ENCODE results near the gene AUNIP.

Gene AUNIP

GRCh38 chr1:25837262-25837875 is 21.9 kb downstream of the AUNIP start:
- Histone ChIP-seq H3K36me3 (ENCODE audit: insufficient read depth, low read length) (peaks cover 44% of the 10 kb centered on the region), H3K9me3 (ENCODE audit: low read length) (no peaks in the 10 kb centered on the region), H2AFZ (ENCODE audit: low read length) (no peak overlapping the region), H3K9ac (ENCODE audit: low read length) (no peak overlapping the region), H3K27me3 (ENCODE audit: insufficient read depth, low read length) (no peaks in the 10 kb centered on the region), H3K4me3 (ENCODE audit: low read depth, low read length, poor library complexity, severe bottlenecking) (no peak overlapping the region), H3K27ac (ENCODE audit: low read depth, low read length, poor library complexity, severe bottlenecking) (no peak overlapping the region), H3F3A (ENCODE audit: insufficient read depth, low read length) (no peaks in the 10 kb centered on the region), H4K20me1 (ENCODE audit: insufficient read depth, low read length) (no peaks in the 10 kb centered on the region), H3K79me2 (ENCODE audit: insufficient read depth, low read length) (no peaks in the 10 kb centered on the region), H3K4me2 (ENCODE audit: low read length) (no peak overlapping the region), H3K9me2 (ENCODE audit: low read depth, low read length) (no peaks in the 10 kb centered on the region), H3K4me1 (ENCODE audit: insufficient read depth, low read length, severe bottlenecking) (peaks cover 5% of the 10 kb centered on the region)
- peak; percentile 71 for TF ChIP-seq CTCF (IDR thresholded peaks at IDR 0.05; ENCODE audit: low read length)
- TF ChIP-seq EZH2 (IDR thresholded peaks at IDR 0.05; ENCODE audit: borderline replicate concordance, low read length): no peak

DNA sequence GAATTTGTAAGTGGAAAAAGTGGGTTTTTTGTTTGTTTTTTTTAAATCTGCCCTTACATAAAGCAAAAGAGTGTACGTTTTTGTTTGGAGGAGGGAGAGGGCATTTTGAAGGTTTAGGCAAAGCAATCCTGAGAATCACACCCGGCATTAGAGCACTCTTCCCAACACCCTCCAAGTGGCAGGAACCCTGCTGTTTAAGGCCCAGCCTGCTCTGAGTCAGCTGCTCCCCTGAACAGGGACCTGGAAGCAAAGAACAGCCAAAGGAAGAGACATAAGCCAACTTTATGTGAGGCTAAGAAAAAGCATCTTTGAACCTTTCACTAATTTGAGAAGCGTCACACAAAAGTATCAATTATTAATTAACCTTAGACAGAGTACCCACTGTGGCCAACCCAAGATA is 22.6 kb downstream of the AUNIP start:
- H3K27me3 ChIP-seq (ENCODE audit: insufficient read depth, low read length): no peaks in the 10 kb centered on the region
- H3K27ac ChIP-seq (ENCODE audit: low read depth, low read length, poor library complexity, severe bottlenecking): no peak overlapping the region
- TF ChIP-seq CTCF (IDR thresholded peaks at IDR 0.05; ENCODE audit: low read length) (no peak), EZH2 (IDR thresholded peaks at IDR 0.05; ENCODE audit: borderline replicate concordance, low read length) (no peak)
- H4K20me1 ChIP-seq (ENCODE audit: insufficient read depth, low read length): no peaks in the 10 kb centered on the region
- no peaks in the 10 kb centered on the region for H3K4me1 ChIP-seq (ENCODE audit: insufficient read depth, low read length, severe bottlenecking)
- H3K79me2 ChIP-seq (ENCODE audit: insufficient read depth, low read length): no peaks in the 10 kb centered on the region
- no peaks in the 10 kb centered on the region for H3K9me2 ChIP-seq (ENCODE audit: low read depth, low read length)
- no peak overlapping the region for H3K4me2 ChIP-seq (ENCODE audit: low read length)
- peaks cover 50% of the 10 kb centered on the region for H3K36me3 ChIP-seq (ENCODE audit: insufficient read depth, low read length)
- no peaks in the 10 kb centered on the region for H3F3A ChIP-seq (ENCODE audit: insufficient read depth, low read length)
- H3K9ac ChIP-seq (ENCODE audit: low read length): no peak overlapping the region
- no peak overlapping the region for H3K4me3 ChIP-seq (ENCODE audit: low read depth, low read length, poor library complexity, severe bottlenecking)
- H3K9me3 ChIP-seq (ENCODE audit: low read length): no peaks in the 10 kb centered on the region
- H2AFZ ChIP-seq (ENCODE audit: low read length): no peak overlapping the region

DNA sequence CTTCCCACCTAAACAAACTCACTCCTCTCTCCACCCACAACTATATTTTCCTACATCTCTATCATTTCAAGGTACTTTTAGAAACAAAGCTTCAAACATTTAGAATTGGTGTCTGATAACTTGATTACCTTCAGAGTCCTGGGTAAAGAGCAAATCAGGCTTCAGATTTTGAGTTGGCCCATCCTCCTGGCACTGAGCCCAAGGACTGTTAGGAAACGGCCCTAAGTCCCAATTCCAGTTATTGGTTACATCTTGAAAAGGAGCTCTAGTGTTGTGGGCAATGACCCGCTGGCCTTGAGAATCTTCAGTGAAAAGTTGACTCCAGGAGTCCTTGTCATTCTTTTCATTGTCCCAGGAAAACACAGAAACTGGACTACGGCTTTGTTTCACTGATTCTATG is 24.4 kb downstream of the AUNIP start:
- H3K27ac ChIP-seq (ENCODE audit: low read depth, low read length, poor library complexity, severe bottlenecking): no peak overlapping the region
- no peak for TF ChIP-seq CTCF (IDR thresholded peaks at IDR 0.05; ENCODE audit: low read length)
- no peak overlapping the region for H3K9ac ChIP-seq (ENCODE audit: low read length)
- H3F3A ChIP-seq (ENCODE audit: insufficient read depth, low read length): no peaks in the 10 kb centered on the region
- no peaks in the 10 kb centered on the region for H3K79me2 ChIP-seq (ENCODE audit: insufficient read depth, low read length)
- no peaks in the 10 kb centered on the region for H4K20me1 ChIP-seq (ENCODE audit: insufficient read depth, low read length)
- H3K4me1 ChIP-seq (ENCODE audit: insufficient read depth, low read length, severe bottlenecking): no peaks in the 10 kb centered on the region
- H3K27me3 ChIP-seq (ENCODE audit: insufficient read depth, low read length): no peaks in the 10 kb centered on the region
- no peaks in the 10 kb centered on the region for H3K9me3 ChIP-seq (ENCODE audit: low read length)
- H3K4me3 ChIP-seq (ENCODE audit: low read depth, low read length, poor library complexity, severe bottlenecking): no peak overlapping the region
- H3K9me2 ChIP-seq (ENCODE audit: low read depth, low read length): no peaks in the 10 kb centered on the region
- no peak overlapping the region for H2AFZ ChIP-seq (ENCODE audit: low read length)
- peaks cover 68% of the 10 kb centered on the region for H3K36me3 ChIP-seq (ENCODE audit: insufficient read depth, low read length)
- H3K4me2 ChIP-seq (ENCODE audit: low read length): no peak overlapping the region
